Cardiac muscle cell (in vitro differentiated cells and primary cell): ENCODE data around the gene NCAM2. TPM values are rescaled to one million over a fixed set of nuclear protein-coding genes. Genes with fewer than 3 reads are reported as not detected.

Source experiments
- DNase-seq, 2 donors: peaks; one replicate each; pipeline versions ENCODE4 v3.0.0 to v3.0.0-alpha.2; 2010 to 2017; ENCODE audit warnings: low read depth in 1 of 2, low spot score in 1 of 2
- H3K27ac ChIP-seq: fragments of 200-600 bp; sonication (generic); 2 replicates; pipeline ENCODE4 v1.5.1; 2016
- H3K27me3 ChIP-seq: fragments of 200-600 bp; sonication (generic); 2 replicates; pipeline ENCODE4 v1.6.0; 2016; ENCODE audit warnings: control low read depth
- H3K36me3 ChIP-seq: fragments of 200-600 bp; sonication (generic); 2 replicates; pipeline ENCODE4 v1.5.1; 2016; ENCODE audit warnings: control low read depth
- H3K4me1 ChIP-seq: fragments of 200-600 bp; sonication (generic); 2 replicates; pipeline ENCODE4 v1.8.1; 2017; ENCODE audit warnings: low read depth, mild to moderate bottlenecking, mixed run types
- H3K4me3 ChIP-seq: fragments of 200-600 bp; sonication (generic); 2 replicates; pipeline ENCODE4 v1.5.1; 2016; ENCODE audit warnings: mild to moderate bottlenecking
- H3K9me3 ChIP-seq: fragments of 200-600 bp; sonication (generic); 2 replicates; pipeline ENCODE4 v1.5.1; 2017; ENCODE audit warnings: low read depth, mild to moderate bottlenecking, control low read depth
- polyA plus RNA-seq: library from polyadenylated mRNA; unstranded; fragments of >200 nt; fragmentation: Nextera tagmentation; extraction: Ambion mirVana; gene quantifications from 2 replicates; pipeline ENCODE4 v1.2.1, GENCODE V29; 2016
- total RNA-seq: library from RNA; depleted of rRNA; stranded (reverse); fragments of >200 nt; gene quantifications from 2 replicates; pipeline ENCODE4 v1.2.3, GENCODE V29; 2016
- TF ChIP-seq, protein P1 (sequence below): IDR thresholded peaks from 2 replicates; pipeline ENCODE4 v1.5.1; 2012; ENCODE audit warnings: low read depth, mild to moderate bottlenecking, low read length

The NCAM2 gene
- total and polyA plus RNA-seq, 2 experiments from 2014 or later, result 0.45 to 2.6 TPM

DNA sequence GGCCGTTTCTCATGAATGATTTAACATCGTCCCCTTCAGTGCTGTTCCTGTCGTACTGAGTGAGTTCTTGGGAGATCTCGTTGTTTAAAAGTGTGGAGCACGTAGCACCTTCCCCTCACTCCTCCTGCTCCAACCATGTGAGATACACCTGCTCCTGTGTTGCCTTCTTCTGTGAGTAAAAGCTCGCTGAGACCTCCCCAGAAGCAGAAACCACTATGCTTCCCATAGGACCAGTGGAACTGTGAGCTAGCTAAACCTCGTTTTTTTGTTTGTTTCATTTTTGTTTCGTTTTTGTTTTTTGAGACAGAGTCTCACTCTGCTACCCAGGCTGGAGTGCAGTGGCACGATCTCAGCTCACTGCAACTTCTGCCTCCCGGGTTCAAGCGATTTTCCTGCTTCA is 198.6 kb downstream of the NCAM2 start:
- TF ChIP-seq, protein P1, sequence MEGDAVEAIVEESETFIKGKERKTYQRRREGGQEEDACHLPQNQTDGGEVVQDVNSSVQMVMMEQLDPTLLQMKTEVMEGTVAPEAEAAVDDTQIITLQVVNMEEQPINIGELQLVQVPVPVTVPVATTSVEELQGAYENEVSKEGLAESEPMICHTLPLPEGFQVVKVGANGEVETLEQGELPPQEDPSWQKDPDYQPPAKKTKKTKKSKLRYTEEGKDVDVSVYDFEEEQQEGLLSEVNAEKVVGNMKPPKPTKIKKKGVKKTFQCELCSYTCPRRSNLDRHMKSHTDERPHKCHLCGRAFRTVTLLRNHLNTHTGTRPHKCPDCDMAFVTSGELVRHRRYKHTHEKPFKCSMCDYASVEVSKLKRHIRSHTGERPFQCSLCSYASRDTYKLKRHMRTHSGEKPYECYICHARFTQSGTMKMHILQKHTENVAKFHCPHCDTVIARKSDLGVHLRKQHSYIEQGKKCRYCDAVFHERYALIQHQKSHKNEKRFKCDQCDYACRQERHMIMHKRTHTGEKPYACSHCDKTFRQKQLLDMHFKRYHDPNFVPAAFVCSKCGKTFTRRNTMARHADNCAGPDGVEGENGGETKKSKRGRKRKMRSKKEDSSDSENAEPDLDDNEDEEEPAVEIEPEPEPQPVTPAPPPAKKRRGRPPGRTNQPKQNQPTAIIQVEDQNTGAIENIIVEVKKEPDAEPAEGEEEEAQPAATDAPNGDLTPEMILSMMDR, result no peak

DNA sequence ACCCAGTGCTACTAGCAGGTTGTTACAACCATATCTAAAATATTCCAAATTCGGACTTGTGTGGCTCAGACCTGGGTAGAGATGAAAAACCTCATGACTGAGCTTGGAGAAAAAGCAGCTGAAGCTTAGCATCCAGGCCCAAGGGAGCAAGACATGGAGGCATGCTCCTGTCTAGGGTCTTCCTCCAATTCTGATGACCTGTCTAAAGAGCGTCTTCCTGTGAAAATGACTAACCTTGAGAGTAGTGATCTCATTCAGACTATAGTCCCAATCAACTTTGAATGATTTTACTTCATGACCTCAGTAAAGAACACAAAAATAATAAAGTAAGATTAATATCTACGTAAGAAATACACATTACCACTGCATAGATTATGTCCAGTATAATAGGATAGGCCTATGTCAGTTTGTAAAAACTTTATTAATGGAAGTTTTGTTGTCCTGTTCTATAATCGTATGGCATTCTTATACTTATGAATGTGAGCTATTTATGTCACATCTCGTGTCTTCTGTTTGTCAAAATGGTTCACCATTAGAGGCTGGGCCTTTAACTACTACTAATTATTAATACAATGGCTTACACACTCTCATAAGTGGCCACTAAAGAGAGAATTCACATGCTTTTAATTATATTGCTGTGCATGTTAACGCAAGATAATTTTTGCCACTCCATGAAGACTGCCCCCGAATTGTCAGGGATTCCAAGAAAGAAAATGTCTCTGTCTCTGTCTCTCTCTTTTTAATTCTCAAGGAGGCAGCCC is 201.3 kb downstream of the NCAM2 start:
- Histone ChIP-seq H3K27ac (no peak overlapping the region), H3K36me3 (no peaks in the 10 kb centered on the region), H3K27me3 (no peaks in the 10 kb centered on the region), H3K9me3 (no peaks in the 10 kb centered on the region), H3K4me3 (no peak overlapping the region), H3K4me1 (no peaks in the 10 kb centered on the region)
- TF ChIP-seq, protein P1, result no peak
- DNase-seq, result no peak

More for the DNA sequence above, 198.6 kb downstream of the NCAM2 start:
- Histone ChIP-seq H3K9me3 (no peaks in the 10 kb centered on the region), H3K27ac (no peak overlapping the region), H3K4me3 (no peak overlapping the region), H3K36me3 (no peaks in the 10 kb centered on the region), H3K27me3 (no peaks in the 10 kb centered on the region), H3K4me1 (no peaks in the 10 kb centered on the region)
- DNase-seq, result no peak

GRCh38 chr21:21200103-21200938 is 202.1 kb downstream of the NCAM2 start:
- no peaks in the 10 kb centered on the region for H3K36me3 ChIP-seq
- DNase-seq, result peak in 1 of 2 donors; percentile 98
- no peak overlapping the region for H3K27ac ChIP-seq
- H3K9me3 ChIP-seq, result no peaks in the 10 kb centered on the region
- TF ChIP-seq, protein P1, result no peak
- H3K4me1 ChIP-seq, result no peaks in the 10 kb centered on the region
- no peaks in the 10 kb centered on the region for H3K27me3 ChIP-seq
- no peak overlapping the region for H3K4me3 ChIP-seq

DNA sequence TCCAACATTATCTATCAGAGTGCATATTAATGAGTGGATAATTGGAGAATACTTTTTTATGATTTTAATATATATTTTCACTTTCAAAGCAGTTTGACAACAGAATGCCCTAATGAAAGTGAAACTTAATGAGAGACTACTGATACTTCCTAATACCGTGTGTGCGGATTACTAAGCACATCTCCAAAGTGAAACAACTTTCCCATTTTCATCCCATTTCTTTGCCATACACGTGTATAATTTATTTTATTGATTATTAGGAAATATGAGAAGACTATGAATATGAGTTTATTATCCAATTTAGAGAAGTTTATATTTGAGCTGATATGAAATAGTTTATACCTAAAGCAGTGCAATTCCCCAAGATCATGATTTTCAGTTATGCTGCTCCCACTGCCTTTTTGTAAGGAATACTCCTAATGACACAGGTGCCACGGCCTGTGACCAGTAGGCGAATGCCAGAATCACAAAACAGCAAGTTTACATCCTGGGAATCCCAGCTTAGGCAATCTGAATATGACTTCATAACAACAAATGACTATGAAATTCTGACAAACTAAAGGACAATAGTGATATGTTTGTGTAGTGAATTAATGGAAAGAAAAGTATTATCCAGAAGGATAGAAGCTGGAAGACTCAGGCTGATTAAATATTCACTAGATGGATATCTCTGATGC is 202.9 kb downstream of the NCAM2 start:
- Histone ChIP-seq H3K36me3 (no peaks in the 10 kb centered on the region), H3K4me1 (no peaks in the 10 kb centered on the region), H3K27ac (no peak overlapping the region), H3K9me3 (no peaks in the 10 kb centered on the region), H3K27me3 (no peaks in the 10 kb centered on the region), H3K4me3 (no peak overlapping the region)
- TF ChIP-seq, protein P1, result no peak
- peak in 1 of 2 donors; percentile 53 for DNase-seq

DNA sequence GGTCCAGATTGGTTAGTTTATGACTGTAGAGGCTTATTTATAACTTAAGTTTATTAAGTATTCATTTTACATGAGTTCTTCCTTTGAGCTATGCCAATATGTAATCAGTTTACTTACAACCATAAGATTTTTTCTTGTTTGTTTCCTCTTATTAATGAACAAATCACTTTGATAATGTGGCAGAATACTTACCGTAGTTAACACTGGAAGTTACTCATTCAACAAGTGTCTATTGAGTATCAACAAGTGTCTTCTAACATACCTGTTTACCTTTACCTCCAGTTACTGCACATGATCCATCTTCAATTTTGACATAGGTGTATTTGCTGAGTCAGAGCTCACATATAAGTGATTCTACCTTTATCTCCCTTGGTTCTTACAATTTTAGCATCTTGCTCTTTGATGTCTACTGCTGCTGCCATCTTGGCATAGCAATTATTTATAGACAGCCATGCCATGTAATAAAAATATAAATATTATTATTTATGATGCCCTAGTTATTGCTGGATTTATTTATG is 205.7 kb downstream of the NCAM2 start:
- H3K4me1 ChIP-seq, result no peaks in the 10 kb centered on the region
- H3K4me3 ChIP-seq, result no peak overlapping the region
- DNase-seq, result no peak
- H3K27me3 ChIP-seq, result no peaks in the 10 kb centered on the region
- no peaks in the 10 kb centered on the region for H3K36me3 ChIP-seq
- no peaks in the 10 kb centered on the region for H3K9me3 ChIP-seq
- H3K27ac ChIP-seq, result no peak overlapping the region
- TF ChIP-seq, protein P1, result no peak
